Stimulated activated CD8-positive, alpha-beta memory T cell treated with anti-CD3 and anti-CD28 coated beads, Interleukin-7, amount 100 ng/mL, for 24 hours (primary cell): ENCODE results near the gene B4GALT2.
A peak's percentile ranks its signal among the peaks of the same experiment; 100 is the strongest.

Source experiments
- DNase-seq: peaks from one replicate; pipeline ENCODE4 v3.0.0-alpha.2; 2020; ENCODE audit warnings: low read depth

The B4GALT2 gene

DNA sequence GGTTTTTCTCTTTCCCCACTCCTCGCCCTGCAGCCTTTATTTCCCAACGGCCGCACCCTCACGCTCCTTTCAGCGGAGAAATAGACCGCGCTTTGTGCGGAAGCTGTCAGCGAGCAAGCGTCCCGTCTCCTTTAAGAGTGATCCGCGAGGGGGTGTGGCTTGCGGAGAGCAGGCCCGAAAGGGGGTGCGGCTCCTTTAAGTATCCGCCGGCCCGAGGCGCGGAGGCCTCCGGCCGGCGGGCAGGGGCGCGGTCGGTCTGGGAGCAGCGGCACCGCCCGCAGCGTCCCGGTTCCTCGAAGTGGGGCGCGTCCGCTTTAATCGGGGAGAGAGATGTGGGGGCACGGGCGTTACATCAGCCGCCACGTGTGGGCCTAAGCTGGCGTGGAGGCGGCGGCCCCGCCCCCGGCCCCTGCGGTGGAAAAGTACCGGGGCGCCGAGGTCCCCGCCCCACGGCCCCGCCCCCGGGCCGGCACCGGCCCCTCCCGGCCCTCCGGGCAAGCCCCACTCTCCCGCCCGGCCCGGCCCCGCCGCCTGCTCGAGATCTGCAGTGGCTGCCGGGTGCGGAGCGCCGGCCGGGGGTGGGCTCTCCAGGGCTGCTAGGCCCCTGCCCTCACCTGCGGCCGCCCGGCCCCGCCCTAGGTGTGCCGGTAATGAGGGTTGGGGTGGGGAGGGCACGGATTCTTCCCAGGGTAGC is 51.0 kb downstream of the B4GALT2 start:
- peak; percentile 76 for DNase-seq

DNA sequence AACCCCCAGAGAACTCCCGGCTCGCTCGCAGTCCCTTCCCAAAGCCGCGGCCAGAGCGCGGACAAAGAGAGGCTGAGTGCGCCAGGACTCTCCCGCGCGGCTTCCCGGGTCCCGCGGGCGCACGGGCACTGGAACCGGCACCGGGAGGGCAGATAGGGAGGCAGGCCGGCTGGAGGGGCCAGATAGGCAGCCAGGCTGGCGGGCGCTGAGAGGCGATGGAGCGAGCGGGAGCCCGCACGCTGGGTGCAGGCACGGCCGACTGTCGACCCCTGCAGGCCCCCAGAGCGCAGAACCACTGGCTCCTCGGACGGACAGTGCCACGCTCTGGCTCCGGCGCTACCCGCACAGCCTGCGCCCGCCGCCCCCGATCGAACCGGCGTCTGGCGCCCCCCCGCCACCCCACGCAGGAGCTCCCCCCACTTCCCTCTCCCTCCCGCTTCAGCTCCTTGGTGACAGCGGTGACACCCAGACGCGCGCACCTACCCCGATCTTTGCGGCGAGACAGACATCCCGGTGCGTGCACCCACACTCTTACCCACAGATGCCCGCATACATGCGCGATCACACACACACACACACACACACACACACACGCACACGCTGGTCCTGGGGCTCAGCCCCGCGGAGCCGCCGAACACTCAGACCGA is 51.7 kb downstream of the B4GALT2 start:
- DNase-seq = peak; percentile 5

DNA sequence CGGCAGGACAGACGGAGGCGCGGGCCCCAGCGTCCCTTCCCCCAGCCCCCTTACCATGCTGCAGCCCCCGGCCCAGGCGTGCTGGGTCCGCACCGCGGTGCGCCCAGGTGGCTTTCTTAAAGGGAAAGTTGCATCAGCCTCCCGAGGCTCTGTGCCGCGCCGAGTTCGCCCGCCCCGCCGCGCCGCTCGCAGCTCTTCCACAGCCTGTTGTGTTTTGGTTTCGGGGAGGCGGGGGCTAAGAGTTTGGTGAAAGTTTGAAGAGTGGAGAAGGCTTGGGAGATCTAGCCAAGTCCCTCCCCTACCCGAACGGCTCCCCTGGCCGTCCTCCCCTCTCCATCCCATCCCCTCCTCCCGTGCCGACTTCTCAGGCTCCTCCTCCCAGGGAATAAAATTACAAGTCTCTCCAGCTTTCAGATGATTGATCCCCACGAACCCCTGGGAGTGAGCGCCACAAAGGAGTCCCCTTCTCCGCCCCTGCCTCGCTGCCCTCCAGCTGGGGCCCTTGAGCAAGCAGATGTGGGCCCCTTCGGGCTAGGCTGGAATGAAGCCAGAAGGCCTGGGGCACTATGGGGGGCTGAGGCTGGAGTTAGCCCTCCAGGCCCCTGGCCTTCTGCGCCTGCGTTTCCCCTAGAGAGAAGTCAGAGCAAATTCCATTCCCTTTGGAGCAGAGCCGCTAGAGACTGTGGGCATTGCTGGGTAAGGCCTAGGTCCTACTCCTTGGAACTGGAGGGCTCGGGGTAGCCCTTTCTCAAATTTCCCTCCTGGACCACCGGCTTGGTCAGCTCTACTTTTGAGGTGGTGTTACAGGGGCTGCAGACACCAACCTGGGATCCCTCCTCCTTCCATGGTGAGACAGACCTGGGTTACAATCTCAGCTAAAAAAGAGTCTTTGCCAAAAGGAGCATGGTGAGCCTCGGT is 52.5 kb downstream of the B4GALT2 start, which contains the start of gene SLC6A9:
SLC6A9 (minus strand) TSS at position 211 of the 918 bp plus-strand sequence. CDS start 7,185 bp downstream, outside the sequence.
- peak; percentile 18 for DNase-seq

DNA sequence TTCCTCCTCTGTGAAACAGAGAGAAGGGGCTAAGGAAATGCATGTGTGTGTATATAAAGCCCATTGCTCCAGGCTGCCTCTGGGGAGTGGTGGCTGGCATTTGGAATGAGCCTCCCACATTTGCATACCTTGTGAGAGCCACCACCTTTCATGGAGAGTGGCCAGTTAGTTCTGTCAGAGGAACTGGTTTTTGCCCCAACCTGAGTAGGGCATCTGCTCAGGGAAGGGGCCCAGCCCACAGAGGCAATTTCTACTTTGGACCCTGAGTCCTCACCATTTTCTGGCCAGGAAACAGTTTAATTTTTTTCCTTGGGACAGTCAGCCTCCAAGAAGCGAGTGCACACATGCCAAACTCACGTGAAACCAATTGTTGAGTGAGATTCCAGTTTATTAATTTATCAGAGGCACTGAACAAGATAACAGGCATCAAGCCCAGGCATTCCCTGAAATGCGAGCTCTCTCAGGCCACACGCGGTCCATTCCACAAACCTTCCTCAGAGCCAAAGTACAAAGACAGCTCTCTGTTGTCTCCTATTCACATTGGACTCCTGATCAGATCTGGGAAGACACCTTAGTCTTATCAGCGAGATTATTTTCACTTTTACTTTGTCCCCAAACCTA is 53.3 kb downstream of the B4GALT2 start:
- no peak for DNase-seq

DNA sequence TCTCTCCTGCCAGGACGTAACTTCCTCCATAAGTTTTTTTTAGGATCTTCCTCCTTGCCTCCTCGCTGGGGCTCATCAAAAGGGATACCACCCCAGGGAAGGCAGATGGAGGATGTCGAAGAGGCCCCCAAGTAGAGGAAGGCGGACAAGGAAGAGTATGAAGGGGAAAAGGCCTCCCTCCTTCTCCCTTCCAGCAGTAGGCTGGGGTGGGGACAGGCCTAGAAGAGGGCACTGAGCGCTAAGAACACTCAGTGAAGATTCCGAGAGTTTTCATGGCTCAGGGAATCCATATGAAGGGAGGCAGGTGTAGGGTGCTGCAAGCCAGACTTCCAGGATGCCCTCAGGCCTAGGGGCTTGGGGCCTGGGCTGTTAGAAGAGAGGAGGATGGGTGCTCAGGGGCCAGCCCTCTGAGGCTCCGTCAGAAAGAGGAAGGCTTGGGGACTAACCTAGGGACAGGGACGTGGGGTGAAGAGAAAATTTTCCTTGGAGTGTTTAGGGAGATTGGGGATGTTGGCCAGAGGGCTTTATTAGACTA is 54.1 kb downstream of the B4GALT2 start:
- DNase-seq = no peak

DNA sequence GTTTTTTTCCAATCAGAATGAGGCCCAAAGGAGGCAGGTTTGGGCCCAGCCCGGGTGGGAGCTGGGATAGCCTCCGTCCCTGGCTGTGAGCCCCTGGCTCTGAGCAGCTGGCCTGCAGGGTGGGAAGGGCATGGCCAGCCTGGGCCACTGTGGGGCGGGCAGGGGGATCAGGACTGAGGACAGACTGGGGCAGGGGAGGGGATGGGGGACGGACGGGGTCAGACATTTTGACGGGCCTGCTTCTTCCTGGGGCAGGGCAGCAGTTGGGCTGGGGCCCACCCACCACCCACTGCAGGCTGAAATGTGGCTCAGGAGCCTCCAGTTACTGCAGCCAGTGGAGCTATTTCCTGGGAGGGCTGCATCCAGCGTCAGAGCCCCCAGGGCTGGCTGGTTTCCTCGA is 54.7 kb downstream of the B4GALT2 start:
- no peak for DNase-seq

DNA sequence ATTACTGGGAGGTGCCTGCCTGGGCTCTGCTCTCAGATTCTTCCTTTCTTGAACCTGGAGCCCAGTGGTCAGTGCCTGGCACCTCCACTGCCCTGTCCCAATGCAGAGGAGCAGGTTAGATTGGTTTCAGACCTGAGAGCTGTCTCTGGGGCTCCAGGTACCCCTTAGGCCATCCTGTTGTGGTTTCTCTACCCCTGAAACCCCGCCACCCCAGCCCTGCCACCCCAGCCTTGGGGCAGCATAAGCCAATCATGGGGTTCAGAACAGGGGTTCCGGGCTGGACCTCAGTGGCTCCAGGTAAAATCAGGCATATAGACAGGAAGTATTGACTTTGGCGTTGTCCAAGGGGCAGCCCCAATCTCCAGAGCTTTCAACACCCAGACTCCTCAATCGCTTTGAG is 55.4 kb downstream of the B4GALT2 start:
- DNase-seq = no peak

DNA sequence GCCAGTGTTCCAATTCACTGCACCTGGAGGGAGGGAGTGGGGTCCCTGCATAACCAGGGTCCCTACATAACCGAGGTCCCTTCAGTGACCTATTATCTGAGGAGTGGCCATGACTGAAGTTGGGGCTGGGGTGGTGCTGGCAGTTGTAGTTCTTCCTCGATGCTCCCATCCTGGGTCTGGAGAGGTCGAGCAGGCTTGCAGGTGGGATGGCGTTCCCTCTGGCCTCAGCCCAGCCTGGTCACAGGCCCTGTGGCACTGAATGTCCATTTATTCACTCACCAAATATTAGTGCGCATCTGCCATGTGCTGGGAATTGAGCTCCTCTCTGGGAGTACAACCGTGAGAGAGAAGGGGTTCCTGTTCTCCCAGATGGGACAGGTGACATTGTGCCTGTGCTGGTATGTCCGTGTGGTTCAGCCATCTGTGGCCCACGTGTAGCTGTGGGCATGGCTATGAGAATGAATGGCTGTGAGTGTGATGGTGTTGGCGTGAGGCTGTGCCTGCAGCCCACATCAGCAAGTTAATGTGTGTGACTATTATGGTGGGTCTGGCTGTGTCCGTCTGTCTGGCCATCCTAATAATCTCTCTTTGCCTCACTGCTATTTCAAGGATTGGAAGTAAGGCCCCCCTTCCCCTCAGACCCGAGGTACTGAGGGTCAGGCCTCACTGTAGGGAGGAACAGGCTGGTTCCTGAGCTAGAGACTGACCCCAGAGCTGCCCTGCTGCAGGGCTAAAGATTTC is 56.1 kb downstream of the B4GALT2 start:
- DNase-seq = no peak

DNA sequence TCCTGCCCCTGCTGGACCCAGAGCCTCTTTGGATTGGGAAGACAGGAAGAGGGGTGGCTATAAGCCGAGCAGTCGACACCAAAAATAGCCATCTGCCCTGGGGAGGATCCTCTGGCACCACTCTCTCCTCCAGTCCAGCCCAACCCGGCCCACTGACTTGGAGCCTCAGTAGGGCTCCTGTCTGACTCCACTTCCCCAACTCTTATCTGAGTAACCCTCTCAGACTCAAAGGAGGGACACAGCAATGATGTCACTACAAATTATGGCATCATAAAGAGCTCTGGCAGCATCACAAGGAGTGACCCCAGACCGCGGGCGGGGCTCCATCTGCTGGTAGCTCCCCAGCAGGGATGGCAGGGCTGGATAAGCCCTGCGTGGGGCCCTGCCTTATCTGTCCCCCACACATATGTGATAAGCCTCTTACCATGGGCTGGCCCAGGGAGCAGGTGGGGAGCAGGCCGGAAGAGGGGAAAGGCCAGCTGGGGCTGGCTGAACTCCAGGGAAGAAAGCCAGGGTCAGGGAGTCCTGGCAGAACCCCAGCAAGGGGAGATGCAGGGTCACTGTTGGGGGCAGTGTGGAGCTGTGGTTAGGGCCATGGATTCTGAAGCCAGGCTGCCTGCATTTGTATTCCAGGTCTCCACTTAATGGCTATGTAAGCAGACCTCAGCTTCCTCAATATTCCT is 56.9 kb downstream of the B4GALT2 start:
- no peak for DNase-seq

DNA sequence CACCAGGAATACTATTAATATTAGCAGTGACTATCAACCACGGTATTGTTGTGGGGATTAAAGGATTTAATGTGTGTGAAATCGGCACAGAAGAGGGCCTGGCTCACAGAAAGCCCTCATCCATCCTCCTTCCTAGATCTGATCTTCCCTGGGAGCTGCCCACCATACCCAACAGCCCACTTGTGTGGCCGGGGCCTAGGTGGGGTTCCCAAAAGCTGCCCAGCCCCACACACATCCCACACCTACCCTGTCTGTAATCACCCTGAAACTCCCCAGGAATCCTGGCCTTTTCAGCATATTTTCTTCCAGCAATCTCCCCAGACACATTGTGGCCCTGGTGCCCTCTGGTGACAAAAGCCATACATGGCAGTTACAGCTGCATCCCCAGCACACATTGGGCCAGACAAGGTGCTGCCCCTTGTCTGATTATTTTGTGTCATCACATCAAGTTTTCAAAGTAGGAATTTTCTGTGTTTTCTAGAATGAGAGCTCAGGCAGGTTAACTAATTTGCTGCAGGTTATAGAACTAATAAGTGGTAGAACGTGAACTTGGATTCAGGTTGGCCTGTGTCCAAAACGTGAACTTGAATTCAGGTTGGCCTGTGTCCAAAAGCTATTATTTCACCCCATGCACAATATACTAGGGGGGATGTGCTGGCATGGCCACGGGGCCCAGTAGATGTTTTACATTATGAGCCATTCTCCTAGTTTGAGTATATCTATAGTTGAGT is 57.6 kb downstream of the B4GALT2 start:
- peak; percentile 50 for DNase-seq

DNA sequence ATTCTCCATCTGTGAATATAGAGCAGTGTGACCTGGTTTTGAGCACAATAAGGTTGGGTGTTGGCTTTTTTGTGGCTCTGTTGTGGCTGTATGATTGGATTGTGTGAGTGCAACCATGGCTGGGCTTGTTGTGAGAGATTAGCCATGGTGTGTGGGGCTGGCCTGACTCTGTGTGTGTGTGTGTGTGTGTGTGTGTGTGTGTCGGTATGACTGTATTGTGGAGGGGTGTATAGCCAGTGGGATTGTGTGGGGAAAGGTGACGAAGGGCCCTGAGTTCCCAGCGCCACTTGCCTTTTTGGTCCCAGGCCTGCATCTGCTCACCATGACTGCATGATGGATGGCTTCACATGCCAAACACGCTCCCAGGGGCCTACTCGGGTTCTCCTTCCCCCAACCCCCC is 58.1 kb downstream of the B4GALT2 start:
- DNase-seq = no peak

DNA sequence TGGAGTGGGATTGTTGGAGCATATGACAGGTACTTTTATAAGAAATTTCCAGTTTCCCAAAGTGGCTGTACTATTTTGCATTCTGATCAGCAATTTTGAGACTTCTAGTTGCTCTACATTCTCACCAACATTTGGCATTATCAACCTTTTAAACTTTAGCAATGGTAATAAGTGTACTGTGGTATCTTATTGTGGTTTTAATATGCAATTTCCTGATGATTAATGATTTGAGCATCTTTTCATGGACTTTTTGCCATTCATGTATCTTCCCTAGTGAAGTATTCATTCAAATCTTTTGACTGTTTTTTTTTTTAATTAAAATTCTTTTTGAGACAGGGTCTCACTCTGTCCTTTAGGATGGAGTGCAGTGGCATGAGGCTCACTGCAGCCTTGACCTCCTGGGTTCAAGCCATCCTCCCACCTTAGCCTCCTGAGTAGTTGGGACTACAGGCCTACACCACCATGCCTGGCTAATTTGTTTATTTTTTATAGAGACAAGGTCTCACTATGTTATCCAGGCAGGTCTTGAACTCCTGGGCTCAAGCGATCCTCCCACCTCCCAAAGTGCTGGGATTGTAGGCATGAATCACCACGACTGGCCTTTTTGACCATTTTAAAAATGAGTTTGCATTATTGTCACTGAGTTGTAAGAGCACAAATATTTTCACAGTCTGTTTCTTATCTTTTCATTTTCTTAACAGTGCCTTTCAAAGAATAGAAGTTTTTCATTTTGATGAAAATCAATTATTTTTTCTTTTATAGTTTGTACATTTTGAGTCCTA is 60.1 kb downstream of the B4GALT2 start:
- DNase-seq = no peak

DNA sequence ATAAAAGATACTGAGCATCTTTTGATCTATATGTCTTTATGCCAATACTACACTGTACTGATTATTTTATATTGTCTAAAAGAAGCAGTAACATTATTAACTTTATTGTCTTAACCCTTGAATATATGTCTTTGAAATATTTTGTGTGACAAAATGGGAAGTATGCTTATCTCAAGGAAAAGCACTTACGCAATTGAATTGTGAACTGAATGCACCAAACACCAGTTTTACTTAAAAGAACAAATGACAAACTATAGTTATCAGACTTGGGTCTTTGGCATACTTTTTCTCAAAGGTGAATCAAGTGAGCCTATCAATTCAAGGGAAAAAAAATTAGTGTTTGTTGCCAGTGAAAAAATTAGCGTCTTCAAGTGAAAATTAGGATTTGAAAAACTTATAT is 61.4 kb downstream of the B4GALT2 start:
- no peak for DNase-seq
